GM18517 (cell line): ENCODE data around the gene KCTD6.

Experiments used
- ATAC-seq: cut with Tn5 transposase; IDR thresholded peaks from one replicate; pipeline ENCODE4 v1.9.1; 2021; ENCODE audit warnings: mild to moderate bottlenecking, moderate library complexity; ENCODE audit not compliant: unreplicated experiment

KCTD6 gene

DNA sequence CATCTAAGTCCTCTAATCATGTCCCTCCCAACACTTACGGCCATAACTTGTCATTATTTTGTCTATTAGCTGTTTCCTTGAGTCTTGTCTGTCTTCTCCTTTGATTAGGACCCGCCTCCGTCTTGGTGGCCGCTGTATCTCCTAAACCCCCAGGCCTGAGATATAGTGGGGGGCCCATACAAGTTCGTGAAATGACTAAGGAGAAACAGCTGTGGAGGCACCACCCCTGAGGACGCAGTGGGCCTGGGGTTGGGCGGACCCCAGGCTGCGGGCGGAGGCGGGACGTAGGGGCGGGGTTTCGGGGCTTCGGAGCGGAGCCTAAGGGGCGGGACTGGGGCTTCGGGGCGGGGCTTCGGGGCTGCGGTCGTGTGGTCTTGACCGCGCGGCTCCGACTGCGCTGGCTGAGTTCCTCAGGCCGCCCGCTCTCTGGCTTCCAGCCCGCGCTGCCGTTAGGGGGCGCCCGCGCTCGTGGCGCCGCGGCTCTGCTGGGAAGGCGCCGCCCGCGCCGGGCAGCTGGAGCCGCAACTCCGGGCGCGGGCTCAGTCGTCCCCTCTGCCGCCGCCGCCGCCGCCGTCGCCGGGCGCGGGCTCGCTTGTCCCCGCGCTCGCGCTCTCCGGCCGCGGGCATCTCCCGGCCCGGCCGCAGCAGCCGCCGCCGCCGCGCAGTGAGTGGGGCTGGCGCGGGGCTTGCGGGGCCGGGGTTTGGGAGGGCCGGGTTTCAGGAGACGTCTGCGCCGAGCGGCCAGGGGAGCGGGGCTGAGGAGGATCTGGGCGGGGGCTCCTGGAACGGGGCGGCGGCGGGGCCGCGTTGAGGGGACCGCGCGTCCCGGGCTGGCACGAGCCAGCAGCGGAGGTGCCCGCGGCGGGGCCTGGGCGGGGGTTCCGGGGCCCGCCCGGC is at the start of gene KCTD6:
Gene KCTD6, plus strand, starts transcription at position 591 of the 897 bp plus-strand sequence. CDS start 6,660 bp downstream, outside the sequence.
- ATAC-seq, result peak; percentile 76

DNA sequence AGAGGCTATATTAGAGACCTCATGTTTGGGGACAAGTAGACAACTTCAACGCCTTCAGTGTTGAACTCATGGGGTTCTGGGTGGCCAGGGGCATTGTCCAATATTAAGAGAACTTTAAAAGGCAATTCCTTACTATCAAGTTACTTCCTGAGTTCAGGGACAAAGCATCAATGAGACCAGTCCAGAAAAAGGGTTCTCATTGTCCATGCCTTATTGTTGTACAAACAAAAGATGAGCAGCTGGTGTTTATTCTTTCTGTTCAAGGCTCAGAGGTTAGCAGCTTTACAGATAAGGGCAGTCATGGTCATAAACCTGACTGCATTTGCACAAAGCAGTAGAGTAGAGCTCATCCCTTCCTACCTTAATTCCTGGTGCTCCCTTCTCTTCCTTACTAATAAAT is 39.7 kb upstream of the KCTD6 start:
- no peak for ATAC-seq

DNA sequence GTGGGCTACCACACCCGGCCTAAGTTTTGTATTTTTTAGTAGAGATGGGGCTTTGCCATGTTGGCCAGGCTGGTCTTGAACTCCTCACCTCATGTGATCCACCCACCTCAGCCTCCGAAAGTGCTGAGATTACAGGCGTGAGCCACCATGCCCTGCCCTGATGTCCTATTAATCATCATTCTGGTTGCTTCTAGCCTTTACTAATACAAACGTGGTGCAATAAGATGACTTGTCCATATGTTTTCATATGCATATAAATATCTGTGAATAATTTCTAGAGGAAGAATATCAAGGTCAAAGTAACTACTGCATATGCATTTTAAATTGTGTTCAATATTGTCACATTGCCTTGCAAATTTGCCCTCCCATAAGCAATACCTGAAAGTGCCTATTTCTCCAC is 32.7 kb upstream of the KCTD6 start:
- no peak for ATAC-seq

DNA sequence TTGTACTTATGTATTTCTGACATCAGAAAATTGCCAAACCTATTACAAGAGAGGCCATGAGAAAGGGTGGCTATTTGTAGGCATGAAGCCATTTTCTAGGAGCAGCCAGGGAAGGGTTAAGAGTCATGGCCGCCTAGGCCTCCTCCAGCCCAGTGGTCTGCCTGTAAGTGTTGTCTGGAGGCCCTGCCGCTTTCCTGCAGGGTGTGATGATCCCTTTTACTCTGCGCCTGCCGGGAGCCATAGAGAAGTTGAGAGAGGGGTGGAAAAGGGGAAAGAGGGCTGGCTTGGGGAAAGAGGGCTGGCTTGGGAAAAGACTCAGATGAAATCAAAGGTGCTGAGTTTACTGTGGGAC is 29.1 kb upstream of the KCTD6 start:
- no peak for ATAC-seq

DNA sequence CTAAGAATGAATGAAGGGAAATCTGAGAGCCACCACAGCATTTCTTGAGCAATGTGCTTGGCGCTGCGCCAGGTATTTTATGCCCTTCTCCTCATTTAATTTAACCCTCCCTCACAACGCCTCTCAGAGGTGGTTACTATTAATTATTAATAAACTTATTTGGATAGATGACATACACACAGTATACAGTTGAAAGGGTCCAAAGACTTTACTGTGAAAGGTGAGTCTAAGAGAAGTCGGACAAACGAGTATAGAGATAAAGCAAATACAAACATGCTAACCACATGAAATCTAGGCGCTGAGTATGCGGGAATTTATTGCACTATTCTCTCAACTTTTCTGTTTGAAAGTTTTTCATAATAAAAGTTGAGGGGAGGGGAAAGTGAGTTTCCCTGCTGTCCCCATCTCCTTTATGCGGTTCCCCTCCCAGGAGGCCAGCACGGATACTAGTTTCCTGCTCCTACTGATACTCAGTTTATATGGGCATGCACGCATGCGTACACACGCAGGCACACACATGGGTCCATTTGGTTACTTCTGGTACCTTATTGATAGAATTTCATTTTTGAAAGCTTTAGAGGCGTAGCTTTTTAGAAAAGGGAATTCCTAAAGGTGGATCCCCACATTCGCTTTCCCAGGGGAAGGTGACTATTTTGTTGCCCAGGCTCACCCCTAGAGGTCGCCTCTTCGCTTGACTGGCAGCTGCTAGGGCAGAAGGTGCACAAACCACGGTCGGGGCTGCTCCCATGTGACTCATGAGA is 28.5 kb upstream of the KCTD6 start:
- peak; percentile 67 for ATAC-seq

DNA sequence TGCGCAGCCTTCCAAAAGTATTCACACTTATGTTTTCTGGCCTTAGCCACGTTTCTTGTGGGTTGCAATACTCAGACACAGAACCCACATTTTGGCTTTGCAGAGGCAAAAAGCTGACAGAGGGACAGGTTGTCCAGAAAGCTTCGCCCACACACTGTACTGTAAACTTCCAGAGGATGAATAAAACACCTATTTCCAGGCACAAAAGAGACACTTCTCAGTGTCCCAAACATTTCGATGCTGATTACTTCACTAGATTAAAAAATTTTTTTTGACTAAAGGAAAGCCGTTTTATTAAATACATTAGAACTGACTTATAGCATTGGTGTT is 28.0 kb upstream of the KCTD6 start:
- no peak for ATAC-seq

DNA sequence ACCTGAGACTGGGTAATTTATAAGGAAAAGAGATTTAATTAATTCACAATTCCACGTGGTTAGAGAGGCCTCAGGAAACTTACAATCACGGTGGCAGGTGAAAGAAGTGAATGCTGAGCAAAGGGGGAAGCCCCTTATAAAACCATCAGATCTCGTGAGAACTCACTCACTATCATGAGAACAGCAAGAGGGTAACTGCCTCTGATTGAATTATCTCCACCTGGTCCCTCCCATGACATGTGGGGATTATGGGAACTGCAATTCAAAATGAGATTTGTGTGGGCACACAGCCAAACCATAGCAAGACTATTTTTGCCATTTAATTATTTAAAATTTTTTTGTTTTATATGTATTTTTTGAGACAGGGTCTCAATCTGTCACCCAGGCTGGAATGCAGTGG is 27.0 kb upstream of the KCTD6 start:
- no peak for ATAC-seq

DNA sequence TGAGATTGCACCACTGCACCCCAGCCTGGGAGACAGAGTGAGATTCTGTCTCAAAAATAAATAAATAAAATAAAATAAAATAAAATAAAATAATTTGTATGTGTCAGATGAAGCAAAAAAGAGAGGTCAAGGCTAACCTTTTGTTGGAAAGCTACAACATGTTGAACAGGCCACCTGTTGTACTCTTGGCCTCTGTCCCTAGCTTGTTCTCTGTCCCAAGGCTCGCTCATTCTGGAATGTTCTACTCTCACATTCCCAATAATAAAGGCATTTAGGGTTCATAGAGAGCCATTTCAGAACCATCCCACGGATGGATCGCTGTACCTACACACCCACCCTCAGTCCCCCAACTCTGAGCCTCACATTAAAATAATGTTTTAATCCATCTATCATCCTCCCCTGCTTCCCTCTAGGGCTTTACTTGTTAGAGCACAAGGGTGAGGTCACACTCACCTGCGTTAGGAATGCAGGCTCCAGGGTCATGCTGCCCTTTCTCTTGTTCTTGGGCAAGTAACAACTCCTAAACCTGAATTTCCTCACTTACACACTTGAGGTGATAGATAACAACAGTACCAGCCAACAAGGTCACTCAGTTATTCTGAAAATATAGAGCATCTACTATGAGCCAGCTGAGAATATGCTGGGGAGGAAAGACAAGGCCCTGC is 24.9 kb upstream of the KCTD6 start:
- no peak for ATAC-seq

DNA sequence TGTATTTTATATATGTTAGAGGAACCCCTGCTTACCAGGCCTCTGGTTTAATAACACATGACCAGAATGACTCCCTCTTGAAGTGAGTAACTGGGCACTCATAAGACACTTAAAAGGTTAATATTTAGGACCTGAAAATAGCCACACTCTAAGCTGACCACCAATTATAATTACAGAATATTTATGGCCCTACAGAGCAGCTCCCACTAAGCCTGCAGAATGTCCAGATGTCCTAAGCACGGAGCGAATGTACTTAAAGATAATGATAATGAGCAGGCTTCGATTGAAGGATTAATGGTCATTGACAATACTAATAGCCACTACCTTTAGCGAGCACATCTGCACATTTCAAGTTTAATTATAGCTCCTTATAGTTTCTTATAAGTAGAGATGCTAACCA is 22.8 kb upstream of the KCTD6 start:
- ATAC-seq, result no peak

DNA sequence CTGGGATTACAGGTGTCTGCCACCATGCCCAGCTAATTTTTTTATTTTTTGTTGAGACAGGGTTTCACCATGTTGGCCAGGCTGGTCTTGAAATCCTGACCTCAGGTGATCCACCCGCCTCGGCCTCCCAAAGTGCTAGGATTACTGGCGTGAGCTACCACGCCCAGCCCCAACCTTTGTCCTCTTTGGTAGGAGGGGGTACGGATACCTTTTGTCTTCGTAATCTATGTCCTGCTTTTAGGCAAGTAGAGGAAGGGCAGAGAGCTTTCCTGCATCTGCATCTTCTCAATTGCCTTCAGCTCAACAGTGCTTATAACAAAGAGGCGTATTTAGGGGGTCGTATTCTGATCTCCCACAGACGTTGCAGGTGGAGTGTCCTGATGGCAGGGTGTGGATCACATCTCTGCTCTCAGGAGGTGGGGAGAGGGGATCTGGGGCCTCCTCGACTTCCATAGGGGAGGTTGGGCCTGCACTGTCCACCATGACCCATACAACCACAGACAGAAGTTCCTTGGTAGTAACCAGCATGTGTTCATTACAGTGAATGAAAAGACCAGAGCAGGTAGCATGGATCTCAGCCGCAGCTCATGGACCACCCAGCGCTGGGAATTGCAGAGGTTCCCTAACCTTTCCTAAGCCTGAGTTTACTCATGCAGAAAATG is 21.4 kb upstream of the KCTD6 start:
- ATAC-seq, result no peak

DNA sequence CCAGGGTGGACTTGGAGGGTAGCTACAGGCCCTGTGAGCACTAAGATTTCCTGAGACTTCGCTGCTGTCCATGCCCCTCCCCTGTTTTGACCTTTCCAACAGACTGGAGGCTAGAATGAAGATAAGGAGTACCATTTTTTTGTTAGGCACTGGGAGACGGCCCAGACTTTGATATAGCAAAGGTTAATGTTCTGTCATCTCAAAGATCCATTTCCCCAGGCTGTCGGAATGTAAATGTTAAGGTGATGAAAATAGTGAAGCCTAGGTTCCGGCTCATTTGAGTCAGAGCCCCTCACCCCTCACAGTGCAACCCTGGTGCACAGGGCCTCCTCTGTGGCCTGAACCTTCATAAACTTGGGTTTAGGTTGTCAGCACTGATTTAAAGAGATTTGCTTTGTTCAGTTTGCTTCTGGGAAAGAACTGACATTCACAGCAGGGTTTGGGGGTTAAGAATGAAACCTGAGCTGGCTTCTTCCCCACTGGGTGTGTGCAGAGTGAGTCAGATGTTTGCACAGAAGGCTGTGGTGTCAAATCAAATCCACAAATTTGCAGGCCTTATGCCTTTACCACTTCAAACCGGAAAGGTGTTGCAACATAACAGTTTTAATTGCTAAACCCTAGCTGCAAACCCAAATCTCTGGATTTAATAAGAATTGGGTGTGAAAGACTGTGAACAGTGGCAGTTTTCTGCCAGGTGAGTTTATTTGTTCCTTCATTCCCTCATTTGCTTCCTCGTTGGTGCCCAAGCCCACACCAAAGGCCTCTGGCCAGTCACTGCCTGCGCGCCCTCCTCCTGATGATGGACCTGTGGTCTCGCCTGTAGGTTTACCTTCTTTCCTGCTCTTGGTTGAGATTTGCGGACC is 20.6 kb upstream of the KCTD6 start:
- no peak for ATAC-seq

DNA sequence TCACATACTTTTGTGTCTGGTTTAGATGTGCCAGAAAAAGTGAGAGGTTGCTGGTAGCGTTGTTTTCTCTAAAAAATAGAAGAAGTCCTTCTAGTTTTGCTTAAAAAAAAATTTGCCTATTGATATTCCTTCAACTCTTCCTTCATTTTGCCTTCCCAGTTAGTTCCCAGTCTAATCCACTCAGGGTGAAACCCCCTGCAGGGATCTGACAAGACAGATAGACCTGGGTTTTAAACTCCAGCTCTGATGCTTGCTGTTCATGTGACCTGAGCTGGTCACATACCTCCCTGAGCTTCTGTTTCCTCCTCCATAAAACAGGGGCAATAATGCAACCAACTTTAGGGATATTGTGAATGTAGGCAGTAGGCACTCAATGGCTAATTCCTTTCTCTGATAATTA is 18.6 kb upstream of the KCTD6 start:
- ATAC-seq, result no peak

DNA sequence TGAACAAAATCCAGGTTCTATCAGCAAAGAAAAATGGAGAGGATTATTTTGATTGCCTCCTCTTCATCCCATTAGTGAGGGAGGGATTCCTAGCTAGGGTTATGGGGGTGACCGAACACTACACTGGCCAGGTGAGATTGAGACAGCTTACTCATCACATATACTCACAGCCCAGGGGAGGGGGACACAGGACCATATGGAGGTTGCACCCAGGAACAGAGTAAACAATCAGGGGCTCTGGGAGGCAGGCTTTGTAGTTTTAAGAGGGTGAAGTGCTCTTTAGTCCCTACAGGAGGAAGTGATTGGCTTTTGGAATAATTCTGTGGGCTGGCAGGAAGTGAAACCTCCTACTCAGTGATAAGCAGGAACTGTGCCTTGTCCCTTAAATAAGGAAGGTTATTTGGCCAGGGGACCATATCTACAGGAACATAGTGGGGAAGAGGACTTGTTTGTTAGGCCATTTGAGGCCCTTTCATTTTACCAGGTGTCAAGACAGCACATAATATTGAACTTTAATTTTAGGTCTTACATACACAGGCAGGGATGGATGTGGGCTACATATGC is 17.5 kb upstream of the KCTD6 start:
- ATAC-seq, result no peak

DNA sequence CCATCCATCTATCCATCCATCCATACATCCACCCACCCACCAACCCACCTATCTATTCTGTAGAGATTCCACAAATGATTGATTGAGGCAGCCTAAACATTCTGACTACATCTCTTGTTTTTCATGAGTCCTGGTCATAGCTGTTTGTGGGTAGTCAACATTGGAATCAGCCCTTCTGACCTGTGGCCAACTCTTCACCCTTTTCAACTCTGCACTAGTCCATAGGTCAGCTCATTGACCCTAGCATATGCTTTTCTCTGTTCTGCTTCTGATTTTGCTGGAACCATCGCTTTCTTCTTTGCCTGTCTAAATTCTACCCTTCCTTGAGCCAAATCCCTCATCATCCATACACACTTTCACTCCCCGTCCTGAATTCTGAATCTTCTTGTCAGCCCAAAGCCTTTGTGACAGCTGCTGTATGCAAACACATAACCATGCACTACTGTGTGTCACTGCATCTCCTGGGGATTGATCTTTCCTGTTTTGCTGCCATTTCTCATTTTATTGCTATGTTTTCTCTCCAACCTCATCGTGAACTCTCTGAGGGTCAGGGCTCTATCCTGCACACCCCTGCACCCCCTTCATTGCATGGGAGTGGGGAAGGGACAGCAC is 16.8 kb upstream of the KCTD6 start:
- ATAC-seq, result no peak

DNA sequence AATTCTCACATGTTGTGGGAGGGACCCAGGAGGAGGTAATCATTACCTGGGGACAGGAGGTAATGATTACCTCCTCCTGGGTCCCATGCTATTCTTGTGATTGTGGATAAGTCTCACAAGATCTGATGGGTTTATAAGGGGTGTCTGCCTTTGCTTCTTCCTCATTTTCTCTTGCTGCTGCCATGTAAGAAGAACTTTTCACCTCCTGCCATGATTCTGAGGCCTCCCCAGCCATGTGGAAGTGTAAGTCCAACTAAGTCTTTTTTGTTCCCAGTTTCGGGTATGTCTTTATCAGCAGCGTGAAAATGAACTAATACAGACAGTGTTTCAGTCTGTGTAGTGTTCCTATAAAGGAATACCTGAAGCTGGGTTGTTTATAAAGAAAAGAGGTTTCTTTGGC is 13.1 kb upstream of the KCTD6 start:
- no peak for ATAC-seq

DNA sequence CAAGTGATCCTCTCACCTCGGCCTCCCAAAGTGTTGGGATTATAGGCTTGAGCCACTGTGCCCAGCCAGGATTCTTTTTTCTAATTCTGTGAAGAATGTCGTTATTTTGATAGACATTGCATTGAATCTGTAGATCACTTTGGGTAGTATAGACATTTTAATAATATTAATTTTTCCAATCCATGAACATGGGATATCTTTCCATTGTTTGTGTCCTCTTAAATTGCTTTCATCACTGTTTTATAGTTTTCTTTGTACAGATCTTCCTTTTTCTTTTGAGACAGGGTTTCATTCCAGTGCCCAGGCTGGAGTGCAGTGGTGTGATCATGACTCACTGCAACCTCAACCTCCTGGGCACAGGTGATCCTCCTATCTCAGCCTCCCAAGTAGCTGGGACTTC is 11.6 kb upstream of the KCTD6 start:
- no peak for ATAC-seq

DNA sequence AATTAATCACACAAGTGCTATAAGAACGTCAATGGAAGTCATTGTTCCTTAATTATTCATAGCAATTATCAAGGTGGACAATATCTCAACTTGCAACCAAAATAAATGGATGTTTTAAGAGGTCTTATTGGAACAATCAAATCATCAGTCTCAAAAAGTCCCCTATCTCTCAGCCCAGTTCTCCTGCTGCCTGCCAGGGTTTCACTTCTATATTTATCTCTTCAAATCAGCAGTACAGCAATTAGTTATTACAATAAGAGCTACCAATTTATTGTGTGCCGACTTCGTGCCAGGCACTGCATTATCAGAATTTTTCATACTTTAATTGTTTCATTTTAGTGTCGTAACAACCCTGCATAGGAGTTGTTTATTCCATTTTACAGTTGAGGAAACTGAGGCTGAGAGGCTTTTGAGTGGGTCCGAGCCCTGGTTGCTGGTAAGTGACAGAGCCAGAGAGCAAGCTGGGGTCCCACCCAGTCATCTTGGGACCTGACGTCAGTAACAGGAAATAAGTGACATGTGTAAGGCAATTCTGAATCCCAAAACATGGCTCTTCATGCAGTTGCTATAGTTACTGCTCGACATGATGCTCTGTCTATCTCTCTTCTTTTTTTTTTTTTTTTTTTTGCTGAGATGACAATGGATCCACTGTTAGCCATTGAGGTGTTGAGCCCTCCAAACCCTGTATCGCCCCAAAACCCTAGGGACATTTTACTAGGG is 8.8 kb upstream of the KCTD6 start:
- no peak for ATAC-seq

DNA sequence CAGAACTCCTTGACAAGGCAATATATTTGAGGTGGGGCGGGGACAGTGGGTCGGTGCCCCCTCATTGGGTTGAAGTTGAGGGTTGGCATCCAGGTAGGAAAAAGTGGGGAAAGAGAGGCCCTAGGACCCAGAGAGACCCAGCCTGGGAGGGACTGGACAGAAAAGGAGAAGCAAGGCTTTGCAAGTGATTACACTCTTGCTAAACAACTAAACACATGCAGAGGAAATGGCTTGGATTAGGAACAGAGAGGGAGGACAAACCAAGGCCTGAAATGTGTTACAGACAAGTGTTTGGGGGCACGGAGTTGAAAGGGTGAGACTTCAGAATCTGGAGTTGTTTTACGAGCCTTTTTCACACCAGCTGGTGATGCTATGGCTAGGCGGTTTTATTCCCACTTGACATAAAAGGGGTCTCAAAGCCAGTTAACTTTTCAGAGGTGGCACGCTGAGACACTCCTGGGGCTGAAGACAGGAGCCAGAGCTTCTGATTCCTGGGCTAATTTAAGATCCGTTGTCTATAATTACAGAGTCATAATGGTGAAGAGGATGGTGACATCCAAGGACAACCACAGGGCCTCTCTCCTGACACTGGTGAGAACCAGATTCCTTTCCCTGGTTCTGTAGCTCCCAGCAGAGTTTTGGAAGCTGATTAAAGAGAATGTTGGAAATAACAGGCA is 7.7 kb upstream of the KCTD6 start:
- ATAC-seq, result no peak

DNA sequence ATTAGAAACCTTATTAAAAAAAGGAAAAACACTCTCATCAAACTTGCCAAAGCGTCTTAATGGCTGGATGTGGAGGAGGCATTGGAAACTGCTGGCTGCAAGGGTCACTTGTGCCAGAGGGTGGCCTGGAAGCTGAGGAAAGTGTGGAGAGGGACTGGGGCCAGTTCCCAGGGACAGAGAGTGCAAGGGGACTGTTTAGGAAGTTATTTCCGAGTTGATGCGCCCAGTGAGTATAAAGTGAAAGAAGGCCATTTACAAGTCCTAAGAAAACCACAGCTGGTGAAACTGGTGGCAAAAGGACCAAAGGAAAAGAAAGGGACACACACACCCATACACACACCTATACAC is 7.2 kb upstream of the KCTD6 start:
- ATAC-seq, result no peak
